OCI-LY7 (cell line): ENCODE measurements around the gene LRRC42. TPM values are rescaled to one million over a fixed set of nuclear protein-coding genes. Genes with fewer than 3 reads are reported as not detected.
A peak's percentile ranks its signal among the peaks of the same experiment; 100 is the strongest.

Experiments
- BruUV-seq: library from RNA; stranded (reverse); fragments of 400-500 nt; replicated peaks from 2 replicates; lab custom pipeline; 2021; lab: Mats Ljungman, UMichigan
- CTCF ChIA-PET: fragments of 300-600 bp; sonication (Branson Sonifier 250); formaldehyde crosslinking; loops from one replicate; lab custom pipeline; 2022; ENCODE audit warnings: antibody characterized with exemption; ENCODE audit not compliant: unreplicated experiment; lab: Charles Lee
- POLR2A ChIA-PET: fragments of 300-600 bp; sonication (Branson Sonifier 250); formaldehyde crosslinking; loops from one replicate; lab custom pipeline; 2022; ENCODE audit warnings: antibody characterized with exemption; lab: Charles Lee
- DNase-seq: peaks from one replicate; pipeline ENCODE4 v3.0.0-alpha.2; 2015; ENCODE audit warnings: low spot score
- H2AFZ ChIP-seq: fragments of 200-600 bp; sonication (generic), shearing (Covaris generic); 2 replicates; pipeline ENCODE4 v1.6.1; 2014; ENCODE audit warnings: mild to moderate bottlenecking, antibody characterized with exemption, low read length, moderate library complexity
- H3K27ac ChIP-seq: fragments of 200-600 bp; sonication (generic); 2 replicates; pipeline ENCODE4 v1.5.1; 2014; ENCODE audit warnings: mixed run types, low read depth, mild to moderate bottlenecking, moderate library complexity, low read length, inconsistent platforms; ENCODE audit not compliant: poor library complexity, severe bottlenecking
- H3K36me3 ChIP-seq: fragments of 200-600 bp; sonication (generic); 2 replicates; pipeline ENCODE4 v1.6.1; 2014; ENCODE audit warnings: mild to moderate bottlenecking, antibody characterized with exemption, low read length, moderate library complexity, mixed read lengths; ENCODE audit not compliant: insufficient read depth
- H3K4me1 ChIP-seq: fragments of 200-600 bp; sonication (generic); 2 replicates; pipeline ENCODE4 v1.5.1; 2014; ENCODE audit warnings: mild to moderate bottlenecking, low read length; ENCODE audit not compliant: insufficient read depth, poor library complexity, severe bottlenecking
- H3K4me2 ChIP-seq: fragments of 200-600 bp; sonication (generic); 2 replicates; pipeline ENCODE4 v1.6.1; 2014; ENCODE audit warnings: mild to moderate bottlenecking, low read length
- H3K4me3 ChIP-seq: fragments of 200-600 bp; sonication (generic); 2 replicates; pipeline ENCODE4 v1.5.1; 2014; ENCODE audit warnings: mild to moderate bottlenecking, low read depth, low read length; ENCODE audit not compliant: poor library complexity, severe bottlenecking
- H3K79me2 ChIP-seq: fragments of 200-600 bp; sonication (generic); 2 replicates; pipeline ENCODE4 v1.6.1; 2016; ENCODE audit warnings: low read depth, mild to moderate bottlenecking, low read length, moderate library complexity, mixed read lengths; ENCODE audit not compliant: insufficient read depth
- H3K9me2 ChIP-seq: fragments of 200-600 bp; sonication (generic); 2 replicates; pipeline ENCODE4 v1.6.1; 2016; ENCODE audit warnings: mild to moderate bottlenecking, low read length, mixed read lengths; ENCODE audit not compliant: insufficient read depth
- H3K9me3 ChIP-seq: fragments of 200-600 bp; sonication (generic); 2 replicates; pipeline ENCODE4 v1.6.1; 2014; ENCODE audit warnings: mild to moderate bottlenecking, mixed run types, low read length, mixed read lengths
- H4K20me1 ChIP-seq: fragments of 200-600 bp; sonication (generic); 2 replicates; pipeline ENCODE4 v1.6.1; 2014; ENCODE audit warnings: mild to moderate bottlenecking, antibody characterized with exemption, low read length, moderate library complexity, mixed read lengths; ENCODE audit not compliant: insufficient read depth
- CTCF ChIP-seq: fragments of 200-600 bp; sonication (generic); conservative IDR thresholded peaks from 2 replicates; pipeline ENCODE4 v1.5.1; 2014; ENCODE audit warnings: mild to moderate bottlenecking, antibody characterized with exemption, low read length, moderate library complexity, mixed read lengths
- EZH2phosphoT487 ChIP-seq: fragments of 200-600 bp; sonication (generic); IDR thresholded peaks from 2 replicates; pipeline ENCODE4 v1.6.1; 2018; ENCODE audit warnings: low read depth, borderline replicate concordance, mild to moderate bottlenecking, mixed run types, antibody characterized with exemption, low read length, moderate library complexity, mixed read lengths
- intact Hi-C: fragments of 100-400 bp; cut with micrococcal nuclease; formaldehyde crosslinking; loops from one replicate; pipeline ENCODE4 v1.10.0; 2022; ENCODE audit not compliant: unreplicated experiment
- total RNA-seq, 2 experiments: library from RNA; depleted of rRNA in 1 of 2; stranded (reverse); fragments of >200 nt in 1 of 2; shearing (Covaris generic) in 1 of 2; gene quantifications; 2 replicates each; pipeline ENCODE4 v1.2.3, GENCODE V29; 2014 to 2022

LRRC42 gene
- total RNA-seq, 2 experiments from 2014 or later: 17.5 to 18.5 TPM

- no TSS peak for BruUV-seq
- POLR2A ChIA-PET: interaction anchor here (0.7 kb wide), 1 partner anchor 16 kb away, joined by 3 read pairs; no protein-coding TSS in a partner anchor
- Histone ChIP-seq H3K36me3 (peaks cover 63% of the 10 kb centered on the region), H2AFZ (no peak overlapping the region), H3K4me2 (no peak overlapping the region), H3K9me2 (no peaks in the 10 kb centered on the region), H3K79me2 (no peaks in the 10 kb centered on the region), H3K4me3 (no peak overlapping the region), H3K9me3 (peaks cover 21% of the 10 kb centered on the region), H3K27ac (no peak overlapping the region), H3K4me1 (no peaks in the 10 kb centered on the region), H4K20me1 (no peaks in the 10 kb centered on the region)
- intact Hi-C loops: no loop called here
- CTCF ChIA-PET: no interaction called here
- TF ChIP-seq EZH2phosphoT487: no peak
- no peak for TF ChIP-seq CTCF
- DNase-seq: peak; percentile 8
Measured at GRCh38 chr1:53934170-53934765, 11.9 kb upstream of the LRRC42 start.

- Histone ChIP-seq H3K4me3 (no peak overlapping the region), H3K27ac (no peak overlapping the region), H3K36me3 (peaks cover 59% of the 10 kb centered on the region), H3K9me2 (no peaks in the 10 kb centered on the region), H2AFZ (no peak overlapping the region), H3K9me3 (peaks cover 21% of the 10 kb centered on the region), H3K4me2 (no peak overlapping the region), H3K4me1 (no peaks in the 10 kb centered on the region), H3K79me2 (peaks cover 2% of the 10 kb centered on the region; the same call in 1 of the 2 replicates), H4K20me1 (no peaks in the 10 kb centered on the region)
- intact Hi-C loops: no loop called here
- ChIA-PET POLR2A (interaction anchor here (0.6 to 1.7 kb wide), 2 partner anchors 9 to 19 kb away, joined by 3 to 7 read pairs; partner anchors contain the start of gene IFT25), CTCF (no interaction called here)
- TF ChIP-seq EZH2phosphoT487 (no peak), CTCF (no peak)
- DNase-seq: no peak
- BruUV-seq: no TSS peak
Measured at GRCh38 chr1:53936430-53936829, 9.7 kb upstream of the LRRC42 start.

- peaks cover 53% of the 10 kb centered on the region for H3K36me3 ChIP-seq
- no peak for DNase-seq
- H3K27ac ChIP-seq: no peak overlapping the region
- H3K4me1 ChIP-seq: no peaks in the 10 kb centered on the region
- no peaks in the 10 kb centered on the region for H3K9me2 ChIP-seq
- H3K4me2 ChIP-seq: no peak overlapping the region
- no TSS peak for BruUV-seq
- no peak for TF ChIP-seq EZH2phosphoT487
- no peak for TF ChIP-seq CTCF
- intact Hi-C loops: no loop called here
- no peaks in the 10 kb centered on the region for H4K20me1 ChIP-seq
- H3K79me2 ChIP-seq: peaks cover 16% of the 10 kb centered on the region; the same call in 1 of the 2 replicates
- no peak overlapping the region for H3K4me3 ChIP-seq
- no peak overlapping the region for H2AFZ ChIP-seq
- ChIA-PET POLR2A (no interaction called here), CTCF (interaction anchor here (0.6 kb wide), 1 partner anchor 814 kb away, joined by 3 read pairs; no protein-coding TSS in a partner anchor)
- H3K9me3 ChIP-seq: peaks cover 20% of the 10 kb centered on the region
Measured at GRCh38 chr1:53938136-53938830, 7.9 kb upstream of the LRRC42 start.
